NOMO-1 (cell line): ENCODE measurements around the gene FARP1.

ENCODE experiments used
- DNase-seq, 2 experiments: peaks; one replicate each; lab custom pipeline; 2025; ENCODE audit not compliant: unreplicated experiment in 2 of 2; lab: John Stamatoyannopoulos, UW

The FARP1 gene

GRCh38 chr13:98278068-98278724 is 135.3 kb downstream of the FARP1 start:
- no peak for DNase-seq

DNA sequence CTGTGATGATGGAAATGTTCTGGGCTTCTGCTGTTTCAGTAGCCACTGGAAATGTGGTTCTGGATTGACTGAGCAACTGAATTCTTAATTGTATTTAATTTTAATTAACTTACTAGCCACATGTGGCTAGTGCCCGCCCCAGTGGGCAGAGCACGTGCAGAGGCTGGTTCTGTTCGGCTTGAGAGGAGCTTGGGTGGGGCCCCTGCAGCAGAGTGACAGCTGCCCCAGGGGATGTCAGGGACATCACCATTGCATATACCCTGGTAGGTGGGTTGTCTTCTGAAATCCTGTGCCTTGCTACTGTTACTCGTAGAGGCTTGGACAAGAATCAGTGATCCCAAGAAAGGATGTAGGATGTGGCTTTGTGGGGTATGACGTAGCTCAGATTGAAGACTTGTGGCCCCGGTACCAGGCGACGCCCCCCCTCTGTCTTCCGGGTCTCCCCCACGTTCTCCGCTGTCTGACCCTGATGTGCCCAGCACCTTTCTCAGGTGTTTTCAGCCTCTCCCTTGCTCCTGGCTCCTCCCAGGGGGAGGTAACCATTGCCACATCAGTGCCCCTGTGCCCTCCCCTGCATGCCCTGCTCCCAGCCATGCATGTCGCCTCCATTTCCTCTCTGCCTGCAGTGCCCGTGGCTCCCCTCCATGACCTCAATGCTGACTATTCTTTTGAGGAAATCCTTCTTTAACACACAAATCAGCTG is 136.7 kb downstream of the FARP1 start:
- no peak for DNase-seq

DNA sequence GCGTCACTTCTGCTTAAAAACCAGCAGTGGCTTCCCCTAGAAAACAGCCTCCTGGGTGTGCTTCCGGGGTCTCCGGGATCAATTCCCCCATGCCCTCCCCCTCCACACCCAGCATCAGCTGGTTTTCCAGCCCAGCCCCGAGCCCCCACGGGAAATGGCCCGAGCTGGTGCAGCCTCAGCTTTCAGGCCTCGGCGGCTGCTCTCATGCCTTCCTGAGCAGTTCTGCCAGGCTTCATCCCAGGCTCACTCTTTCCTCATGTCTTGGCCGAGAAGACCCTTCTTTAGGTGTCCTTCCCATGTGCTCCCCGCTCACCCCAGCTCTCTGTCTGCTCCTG is 137.2 kb downstream of the FARP1 start:
- DNase-seq = no peak

DNA sequence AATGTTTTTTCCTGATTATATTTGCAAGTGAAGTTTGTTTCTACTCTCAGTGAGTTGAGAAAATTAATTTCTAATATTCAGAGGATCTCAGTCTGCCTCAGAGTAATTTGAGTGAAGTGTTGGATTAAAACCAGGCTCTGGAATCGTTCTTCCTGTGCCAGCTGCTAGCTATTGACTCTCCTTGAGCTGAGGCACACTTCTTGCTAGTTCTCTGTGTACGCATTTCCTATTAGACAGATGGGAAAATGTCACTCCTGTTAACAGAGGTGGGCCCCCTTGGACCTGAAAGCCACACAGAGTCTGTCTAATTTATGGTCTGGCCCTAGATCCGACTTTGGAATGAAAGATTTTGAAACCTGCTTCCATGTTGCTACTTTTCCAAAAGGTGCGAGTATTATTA is 141.8 kb downstream of the FARP1 start:
- no peak for DNase-seq

GRCh38 chr13:98285317-98285716 is 142.4 kb downstream of the FARP1 start:
- no peak for DNase-seq

DNA sequence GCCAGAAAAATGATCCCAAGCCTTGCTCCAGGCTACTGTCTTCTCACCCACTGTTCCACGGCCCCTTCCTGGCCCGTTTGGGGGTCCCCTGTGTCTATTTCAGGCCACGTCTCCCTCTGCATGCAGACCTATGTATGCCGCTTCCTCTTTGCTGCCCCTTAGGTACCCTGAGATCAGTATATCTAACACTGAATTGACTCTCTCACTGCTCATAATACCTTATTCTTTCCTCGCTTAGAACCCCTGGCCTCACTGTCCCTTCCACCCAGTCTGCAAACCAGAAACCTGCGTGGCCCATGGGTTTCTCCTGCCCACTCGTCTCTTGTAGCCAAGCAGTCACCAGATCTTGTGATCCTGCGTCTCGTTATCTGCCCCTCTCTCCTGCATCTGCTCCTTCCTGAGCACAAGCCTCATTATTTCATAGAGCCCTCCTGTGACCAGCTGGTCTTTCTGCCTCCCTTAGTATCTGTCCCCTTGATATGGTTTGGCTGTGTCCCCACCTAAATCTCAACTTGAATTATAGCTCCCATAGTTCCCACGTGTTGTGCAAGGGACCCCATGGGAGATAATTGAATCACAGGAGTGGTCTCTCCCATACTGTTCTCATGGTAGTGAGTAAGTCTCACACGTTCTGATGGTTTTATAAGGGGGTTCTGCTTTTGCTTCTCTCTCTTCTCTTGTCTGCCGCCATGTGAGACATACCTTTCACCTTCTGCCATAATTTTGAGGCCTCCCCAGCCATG is 143.1 kb downstream of the FARP1 start:
- no peak for DNase-seq

- DNase-seq = no peak
Observed at GRCh38 chr13:98286799-98287198, 143.9 kb downstream of the FARP1 start.

- no peak for DNase-seq
Observed at GRCh38 chr13:98288211-98288610, 145.3 kb downstream of the FARP1 start.

GRCh38 chr13:98289339-98289945 is 146.5 kb downstream of the FARP1 start:
- no peak for DNase-seq

DNA sequence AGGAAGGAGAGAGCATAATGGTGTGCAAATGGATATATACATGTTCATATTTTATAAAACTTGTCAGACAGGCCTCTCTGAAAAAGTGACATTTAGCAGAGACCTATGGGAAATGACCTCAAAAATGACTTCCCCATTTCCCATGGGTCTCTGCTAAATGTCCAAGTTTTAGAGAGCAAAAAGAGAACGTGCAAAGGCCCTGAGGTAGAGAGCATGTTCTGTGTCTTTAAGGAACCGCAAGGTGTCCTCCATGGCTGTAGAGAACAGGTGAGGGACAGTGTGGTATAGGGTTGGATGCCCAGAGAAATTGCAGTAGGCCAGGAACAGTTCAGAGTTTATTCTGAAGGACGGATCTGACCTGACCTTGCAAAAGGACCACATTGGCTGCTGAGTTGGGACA is 147.4 kb downstream of the FARP1 start:
- no peak for DNase-seq

- no peak for DNase-seq
Observed at GRCh38 chr13:98291658-98292057, 148.8 kb downstream of the FARP1 start.

GRCh38 chr13:98293103-98293502 is 150.2 kb downstream of the FARP1 start:
- DNase-seq = no peak

DNA sequence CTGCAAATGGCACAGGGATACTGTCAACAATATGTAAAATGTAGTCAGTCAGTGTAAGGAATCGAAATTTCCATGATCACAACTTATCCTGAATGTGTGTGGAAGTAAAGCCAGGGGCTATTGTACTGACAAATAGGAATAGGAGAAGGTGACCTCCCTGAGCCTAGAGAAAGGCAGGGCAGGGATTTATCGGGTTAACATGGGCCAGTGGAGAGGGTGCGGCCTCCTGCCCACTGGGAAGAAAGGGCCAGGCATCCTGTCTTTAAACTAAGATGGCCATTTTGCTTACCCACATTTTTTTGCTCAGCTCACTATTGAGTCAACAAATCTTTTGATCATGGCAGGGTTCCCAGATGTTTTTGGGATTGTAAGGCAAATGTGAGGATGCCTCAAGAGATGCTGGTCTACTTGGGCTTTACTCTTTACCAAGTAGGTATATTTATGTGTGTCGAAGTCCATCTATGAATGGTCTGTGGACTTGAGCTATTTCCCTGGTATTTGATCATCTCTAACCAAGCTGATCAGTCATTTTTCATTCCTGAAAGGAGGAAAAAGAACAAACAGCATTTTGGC is 150.8 kb downstream of the FARP1 start:
- no peak for DNase-seq

DNA sequence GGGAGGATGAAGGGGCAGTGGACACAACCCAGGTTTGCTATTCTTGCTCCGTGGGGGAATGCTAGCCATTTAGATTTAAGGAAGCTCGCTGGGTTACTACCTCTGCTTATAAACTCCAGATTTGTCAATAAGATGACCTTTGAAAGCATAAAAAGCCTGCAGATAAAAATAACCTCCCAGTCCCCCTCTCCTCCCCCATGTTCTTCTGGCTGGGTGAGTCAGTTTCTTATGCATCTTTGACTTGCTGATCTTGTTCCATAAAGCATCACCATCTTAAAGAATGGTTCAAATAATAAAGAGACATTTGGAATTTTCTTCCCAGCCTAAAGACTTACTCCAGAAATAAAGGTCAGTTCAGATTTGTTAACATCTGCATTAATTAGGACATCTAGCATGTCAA is 152.5 kb downstream of the FARP1 start:
- no peak for DNase-seq

GRCh38 chr13:98297051-98297450 is 154.2 kb downstream of the FARP1 start:
- no peak for DNase-seq

DNA sequence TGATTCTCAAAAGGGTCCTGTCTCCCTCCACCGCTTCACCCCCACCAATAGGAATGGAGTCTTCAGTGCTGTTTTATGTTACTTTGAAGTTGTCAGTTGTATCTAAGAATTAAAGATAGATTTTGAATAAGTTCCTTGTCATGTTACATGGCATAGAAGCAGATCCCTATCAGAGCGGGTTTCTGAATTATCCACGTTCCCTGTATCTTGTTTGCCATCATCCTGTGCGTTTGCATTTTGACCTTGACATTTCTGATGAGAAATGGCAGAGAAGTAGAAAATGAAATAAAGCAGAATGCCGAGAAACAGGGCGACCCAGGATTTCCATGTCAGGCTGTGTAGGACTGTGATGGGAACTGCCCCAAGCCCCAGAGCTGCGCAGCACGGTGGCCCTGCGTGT is 154.9 kb downstream of the FARP1 start:
- no peak for DNase-seq

DNA sequence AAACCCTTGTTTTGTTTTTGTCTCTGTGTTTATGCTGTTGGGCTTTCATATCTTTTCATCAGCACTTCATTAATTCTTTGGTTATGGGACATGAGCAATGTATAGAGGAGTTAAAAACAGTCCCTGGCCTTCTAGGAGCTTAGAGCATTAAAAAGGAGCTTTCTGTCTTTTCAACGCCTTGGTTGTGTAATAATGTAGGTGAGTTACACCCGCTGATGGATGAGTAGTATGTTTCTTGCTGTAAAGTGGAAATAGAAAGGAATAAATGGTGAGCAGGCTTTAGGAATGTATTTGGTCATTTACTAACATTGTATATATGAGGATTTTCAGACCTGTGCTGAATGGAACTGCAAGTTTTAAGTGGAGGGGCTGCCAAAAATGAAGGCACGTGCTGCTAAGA is 155.7 kb downstream of the FARP1 start:
- no peak for DNase-seq

- DNase-seq = no peak
Observed at GRCh38 chr13:98299235-98299965, 156.5 kb downstream of the FARP1 start.

- no peak for DNase-seq
Observed at GRCh38 chr13:98299966-98300350, 157.1 kb downstream of the FARP1 start.

- no peak for DNase-seq
Observed at GRCh38 chr13:98300956-98301641, 158.2 kb downstream of the FARP1 start.
